Muscle layer of colon (tissue), 2 donors: ENCODE data around the gene FBXW10.
"Not testable (repeated sequence)": the region's sequence is repeated elsewhere in the genome, so short reads cannot be mapped to it uniquely, and the experiment has no call there.

Experiments
- H3K27ac ChIP-seq: one replicate; pipeline ENCODE4 v1.7.0; 2013; ENCODE audit warnings: low read depth, mild to moderate bottlenecking, low read length, moderate library complexity
- H3K27me3 ChIP-seq, 2 donors: one replicate each; pipeline ENCODE4 v1.7.0; 2013; ENCODE audit warnings: low read length in 2 of 2, mild to moderate bottlenecking in 2 of 2; ENCODE audit not compliant: insufficient read depth in 2 of 2, control insufficient read depth in 1 of 2
- H3K36me3 ChIP-seq: one replicate; pipeline ENCODE4 v1.7.0; 2013; ENCODE audit warnings: mild to moderate bottlenecking, low read length; ENCODE audit not compliant: insufficient read depth
- H3K4me1 ChIP-seq: one replicate; pipeline ENCODE4 v1.7.0; 2013; ENCODE audit warnings: mild to moderate bottlenecking, low read length; ENCODE audit not compliant: insufficient read depth
- H3K4me3 ChIP-seq, 2 donors: one replicate each; pipeline ENCODE4 v1.7.0; 2013; ENCODE audit warnings: low read length in 2 of 2, low read depth in 1 of 2, mild to moderate bottlenecking in 1 of 2, moderate library complexity in 1 of 2
- H3K9ac ChIP-seq: one replicate; pipeline ENCODE4 v1.7.0; 2013; ENCODE audit warnings: low read length
- H3K9me3 ChIP-seq: one replicate; pipeline ENCODE4 v1.7.0; 2013; ENCODE audit warnings: mild to moderate bottlenecking, low read length
- donor health status: abdominal sarcoma.
- donor health status: Adenocarcinoma of cecum.

Gene FBXW10

DNA sequence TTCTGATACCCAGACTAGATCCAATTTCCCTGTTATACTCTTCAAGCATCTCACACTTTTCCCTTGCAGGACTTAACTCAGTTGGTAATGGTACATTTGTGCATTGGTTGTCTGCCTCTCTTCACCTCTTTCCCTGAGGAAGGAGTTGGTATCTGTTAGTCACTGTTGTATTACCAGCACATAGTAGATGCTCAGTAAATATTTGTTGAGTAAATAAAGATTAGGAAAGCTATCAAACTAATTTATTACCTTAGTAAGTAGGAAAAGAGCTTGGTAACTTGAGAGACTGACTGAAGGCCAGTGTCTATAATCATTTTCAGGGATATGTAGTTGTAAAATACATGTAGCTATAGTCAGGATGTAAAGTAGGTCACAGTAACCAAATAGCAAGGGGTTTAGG lies 53.0 kb downstream of the FBXW10 start:
- not testable (repeated sequence) for H3K36me3 ChIP-seq, H3K27ac ChIP-seq, H3K4me3 ChIP-seq, H3K9me3 ChIP-seq, H3K27me3 ChIP-seq, H3K9ac ChIP-seq, H3K4me1 ChIP-seq

DNA sequence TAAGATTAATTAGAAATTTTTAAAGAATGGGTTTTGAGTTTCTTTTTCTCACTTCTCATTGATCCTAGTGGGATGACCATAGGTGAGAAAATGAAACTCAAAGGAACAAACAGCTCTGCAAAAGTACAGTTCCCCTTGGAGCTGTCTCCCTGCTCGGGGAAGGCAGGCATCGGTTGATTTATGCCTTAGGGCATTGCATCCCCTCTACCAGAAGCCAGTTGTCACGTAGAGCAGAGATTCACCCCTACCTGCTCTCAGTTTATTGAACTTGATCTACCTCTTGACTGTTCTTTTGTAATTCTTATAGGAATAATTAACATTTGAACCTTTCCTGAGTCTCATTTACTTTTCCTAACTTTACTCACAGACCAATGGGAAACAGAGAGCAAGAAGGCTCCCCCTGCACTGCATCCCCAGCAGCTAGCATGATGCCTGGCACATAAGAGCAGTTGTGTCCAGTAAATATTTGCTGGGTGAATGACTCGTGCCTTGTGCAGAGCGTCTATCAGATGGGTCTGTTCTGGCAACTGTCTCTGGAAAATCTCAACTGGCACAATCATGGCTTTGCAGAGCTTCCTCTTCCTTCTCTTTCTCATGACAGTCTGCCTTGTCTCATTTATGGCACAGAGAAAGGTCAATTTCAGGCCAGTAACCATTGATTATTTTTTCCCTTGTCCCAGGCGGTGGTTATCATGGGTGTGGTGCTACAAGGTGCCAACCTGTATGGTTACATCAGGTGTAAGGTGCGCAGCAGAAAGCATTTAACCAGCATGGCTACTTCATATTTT lies 59.8 kb downstream of the FBXW10 start:
- H3K36me3 ChIP-seq, H3K4me1 ChIP-seq, H3K27me3 ChIP-seq, H3K27ac ChIP-seq, H3K9ac ChIP-seq, H3K4me3 ChIP-seq, H3K9me3 ChIP-seq: not testable (repeated sequence)

DNA sequence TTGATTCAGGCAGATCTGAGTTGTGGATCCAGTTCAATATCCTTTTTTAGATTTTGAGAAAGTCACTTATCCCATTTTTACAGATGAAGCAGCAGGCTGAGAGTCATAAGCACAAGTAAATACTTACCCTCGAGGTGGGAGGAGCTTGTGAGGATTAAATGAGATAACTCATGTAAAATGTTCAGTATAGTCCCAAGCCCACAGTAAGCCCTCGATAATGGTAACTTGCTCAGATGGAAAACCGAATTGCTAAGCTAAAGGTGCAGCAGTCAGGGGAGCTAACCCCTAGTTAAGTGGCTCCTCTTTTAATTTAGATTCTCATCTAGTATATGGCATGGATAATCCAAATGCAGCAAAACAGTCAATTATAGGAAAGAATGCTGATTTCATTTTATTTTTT lies 72.1 kb downstream of the FBXW10 start:
- not testable (repeated sequence) for H3K27ac ChIP-seq, H3K4me1 ChIP-seq, H3K4me3 ChIP-seq, H3K27me3 ChIP-seq, H3K9ac ChIP-seq, H3K36me3 ChIP-seq, H3K9me3 ChIP-seq

GRCh38 chr17:18816489-18817371 lies 72.9 kb downstream of the FBXW10 start:
- not testable (repeated sequence) for H3K4me3 ChIP-seq, H3K4me1 ChIP-seq, H3K36me3 ChIP-seq, H3K9ac ChIP-seq, H3K9me3 ChIP-seq, H3K27me3 ChIP-seq, H3K27ac ChIP-seq

DNA sequence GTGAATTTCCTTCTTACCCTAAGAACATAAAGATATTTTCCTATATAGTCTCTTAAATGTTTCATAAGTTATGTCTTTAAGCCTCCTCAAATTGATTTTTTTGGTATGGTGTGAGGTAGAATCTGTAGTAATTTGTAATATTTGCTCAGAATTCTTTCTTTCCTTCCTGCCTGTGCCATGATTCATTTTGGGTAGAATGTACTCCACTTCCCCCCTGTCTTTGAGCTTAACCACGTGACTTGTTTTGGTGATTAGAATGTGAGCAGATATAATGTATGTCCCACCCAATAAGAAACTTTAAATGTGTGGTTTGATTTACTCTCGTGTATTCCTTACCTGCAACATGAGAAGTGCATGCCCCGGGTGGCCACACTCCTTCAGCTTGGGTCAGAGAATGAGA lies 77.6 kb downstream of the FBXW10 start:
- not testable (repeated sequence) for H3K27ac ChIP-seq, H3K27me3 ChIP-seq, H3K36me3 ChIP-seq, H3K4me1 ChIP-seq, H3K4me3 ChIP-seq, H3K9me3 ChIP-seq, H3K9ac ChIP-seq

GRCh38 chr17:18827613-18828012 lies 83.8 kb downstream of the FBXW10 start:
- not testable (repeated sequence) for H3K36me3 ChIP-seq, H3K9me3 ChIP-seq, H3K4me1 ChIP-seq, H3K27ac ChIP-seq, H3K4me3 ChIP-seq, H3K9ac ChIP-seq, H3K27me3 ChIP-seq
